RWPE1 (cell line): ENCODE data around the gene CKAP2L.

Source experiments
- CTCF ChIA-PET: fragments of 350-600 bp; sonication (Branson Sonifier 250); formaldehyde crosslinking; extraction: SDS; loops from one replicate; lab custom pipeline; 2021; lab: Yijun Ruan, JAX
- POLR2A ChIA-PET: fragments of 400-600 bp; formaldehyde crosslinking; extraction: SDS; loops from one replicate; lab custom pipeline; 2020; ENCODE audit warnings: antibody characterized with exemption; ENCODE audit not compliant: low non-redundant PET; lab: Yijun Ruan, JAX
- DNase-seq: peaks from one replicate; pipeline ENCODE4 v3.0.0; 2012; ENCODE audit warnings: low spot score
- H3K27ac ChIP-seq: fragments of 450-650 bp; 2 replicates; pipeline ENCODE4 v1.5.1; 2017
- TF ChIP-seq, protein P1 (sequence below): fragments of 450-650 bp; conservative IDR thresholded peaks from 2 replicates; pipeline ENCODE4 v1.5.1; 2017; ENCODE audit warnings: low read depth, mild to moderate bottlenecking

CKAP2L gene

DNA sequence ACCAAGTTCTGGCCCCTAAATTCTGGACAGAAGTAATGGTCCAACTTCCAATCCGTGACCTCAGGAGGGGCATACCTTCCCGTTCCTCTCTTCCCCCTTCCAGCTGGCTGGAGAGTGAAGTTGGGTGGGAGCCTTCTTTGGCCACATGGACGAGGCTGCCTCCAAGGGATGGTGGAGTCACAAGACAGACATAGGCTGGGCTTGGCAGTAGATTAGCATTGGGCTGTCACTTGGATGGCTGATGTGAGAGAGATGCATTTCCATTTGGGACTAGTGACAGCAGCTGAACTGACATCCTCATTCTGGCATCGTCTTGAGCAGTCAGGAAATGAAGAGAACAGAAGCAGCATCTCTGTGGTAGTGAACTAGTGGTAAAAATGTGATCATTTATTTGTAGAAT is 31.0 kb downstream of the CKAP2L start:
- TF ChIP-seq, protein P1, sequence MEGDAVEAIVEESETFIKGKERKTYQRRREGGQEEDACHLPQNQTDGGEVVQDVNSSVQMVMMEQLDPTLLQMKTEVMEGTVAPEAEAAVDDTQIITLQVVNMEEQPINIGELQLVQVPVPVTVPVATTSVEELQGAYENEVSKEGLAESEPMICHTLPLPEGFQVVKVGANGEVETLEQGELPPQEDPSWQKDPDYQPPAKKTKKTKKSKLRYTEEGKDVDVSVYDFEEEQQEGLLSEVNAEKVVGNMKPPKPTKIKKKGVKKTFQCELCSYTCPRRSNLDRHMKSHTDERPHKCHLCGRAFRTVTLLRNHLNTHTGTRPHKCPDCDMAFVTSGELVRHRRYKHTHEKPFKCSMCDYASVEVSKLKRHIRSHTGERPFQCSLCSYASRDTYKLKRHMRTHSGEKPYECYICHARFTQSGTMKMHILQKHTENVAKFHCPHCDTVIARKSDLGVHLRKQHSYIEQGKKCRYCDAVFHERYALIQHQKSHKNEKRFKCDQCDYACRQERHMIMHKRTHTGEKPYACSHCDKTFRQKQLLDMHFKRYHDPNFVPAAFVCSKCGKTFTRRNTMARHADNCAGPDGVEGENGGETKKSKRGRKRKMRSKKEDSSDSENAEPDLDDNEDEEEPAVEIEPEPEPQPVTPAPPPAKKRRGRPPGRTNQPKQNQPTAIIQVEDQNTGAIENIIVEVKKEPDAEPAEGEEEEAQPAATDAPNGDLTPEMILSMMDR, result no peak
- ChIA-PET POLR2A (no interaction called here), CTCF (interaction anchor here (0.6 kb wide), 1 partner anchor 18 kb away, joined by 3 read pairs; no protein-coding TSS in a partner anchor)
- no peak overlapping the region for H3K27ac ChIP-seq
- DNase-seq, result no peak

DNA sequence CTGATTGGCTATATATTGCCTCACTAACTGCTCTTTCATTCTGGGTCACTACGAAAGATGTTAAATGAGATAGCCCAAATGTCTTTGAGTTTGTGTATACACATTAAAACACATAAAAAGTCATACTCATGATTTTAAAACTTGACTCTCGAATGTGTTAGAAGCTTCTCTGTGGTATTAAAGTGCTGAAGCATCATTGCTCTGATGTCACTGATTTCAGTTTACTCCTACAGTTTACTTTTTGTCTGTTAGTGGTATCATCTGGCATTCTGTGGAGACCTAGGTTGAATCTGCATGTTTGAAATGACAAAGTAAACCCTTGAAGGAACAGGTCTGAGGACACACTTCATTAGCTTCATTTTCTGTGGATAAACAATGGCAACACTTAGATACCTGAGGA is 32.9 kb downstream of the CKAP2L start:
- no peak for DNase-seq
- TF ChIP-seq, protein P1, result no peak
- ChIA-PET POLR2A (no interaction called here), CTCF (interaction anchor here (0.7 kb wide), 1 partner anchor 140 kb away, joined by 5 read pairs; no protein-coding TSS in a partner anchor)
- H3K27ac ChIP-seq, result no peak overlapping the region

DNA sequence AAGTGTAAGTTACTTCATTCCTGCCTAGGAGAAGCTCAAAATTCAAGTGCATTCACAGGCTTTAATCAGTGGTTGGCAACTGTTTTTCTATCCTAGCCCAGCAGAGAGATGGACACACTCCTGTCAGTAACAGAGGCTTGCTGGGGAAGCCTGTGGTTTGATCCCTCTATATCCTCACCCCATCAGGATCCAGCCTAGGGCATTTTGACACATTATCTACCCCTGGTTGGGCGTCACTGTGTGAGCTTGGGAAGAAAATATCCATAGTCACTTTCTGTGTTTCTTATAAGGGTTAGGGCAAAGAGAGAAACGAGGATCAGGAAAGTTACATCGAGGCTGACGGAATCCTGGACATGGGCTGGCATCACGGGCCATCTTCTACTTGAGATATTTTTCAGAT is 33.6 kb downstream of the CKAP2L start:
- DNase-seq, result no peak

DNA sequence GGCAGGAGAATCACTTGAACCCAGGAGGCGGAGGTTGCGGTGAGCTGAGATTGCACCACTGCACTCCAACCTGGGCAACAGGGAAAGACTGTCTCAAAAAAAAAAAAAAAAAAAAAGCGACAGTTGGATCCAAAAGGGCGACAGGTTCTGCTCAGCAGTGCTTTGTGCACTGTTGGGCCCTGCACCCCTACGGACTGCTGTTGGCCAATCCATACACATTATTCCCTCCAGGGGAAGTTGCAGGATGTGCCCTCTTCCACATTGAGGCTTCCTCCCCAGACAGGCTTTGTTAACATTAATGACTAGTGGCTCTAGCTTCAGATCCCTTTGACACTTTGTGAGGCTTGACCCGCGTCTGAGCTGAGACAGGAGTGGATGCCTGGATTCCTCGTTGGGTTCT is 34.2 kb downstream of the CKAP2L start:
- TF ChIP-seq, protein P1, result no peak
- no peak for DNase-seq
- POLR2A ChIA-PET, result no interaction called here
- no peak overlapping the region for H3K27ac ChIP-seq
- CTCF ChIA-PET, result interaction anchor here (0.8 kb wide), 1 partner anchor 103 kb away, joined by 3 read pairs; no protein-coding TSS in a partner anchor

More for the DNA sequence above, 33.6 kb downstream of the CKAP2L start:
- H3K27ac ChIP-seq, result no peak overlapping the region
- TF ChIP-seq, protein P1, result no peak
- ChIA-PET POLR2A (no interaction called here), CTCF (interaction anchor here (0.8 kb wide), 1 partner anchor 104 kb away, joined by 3 read pairs; no protein-coding TSS in a partner anchor)

DNA sequence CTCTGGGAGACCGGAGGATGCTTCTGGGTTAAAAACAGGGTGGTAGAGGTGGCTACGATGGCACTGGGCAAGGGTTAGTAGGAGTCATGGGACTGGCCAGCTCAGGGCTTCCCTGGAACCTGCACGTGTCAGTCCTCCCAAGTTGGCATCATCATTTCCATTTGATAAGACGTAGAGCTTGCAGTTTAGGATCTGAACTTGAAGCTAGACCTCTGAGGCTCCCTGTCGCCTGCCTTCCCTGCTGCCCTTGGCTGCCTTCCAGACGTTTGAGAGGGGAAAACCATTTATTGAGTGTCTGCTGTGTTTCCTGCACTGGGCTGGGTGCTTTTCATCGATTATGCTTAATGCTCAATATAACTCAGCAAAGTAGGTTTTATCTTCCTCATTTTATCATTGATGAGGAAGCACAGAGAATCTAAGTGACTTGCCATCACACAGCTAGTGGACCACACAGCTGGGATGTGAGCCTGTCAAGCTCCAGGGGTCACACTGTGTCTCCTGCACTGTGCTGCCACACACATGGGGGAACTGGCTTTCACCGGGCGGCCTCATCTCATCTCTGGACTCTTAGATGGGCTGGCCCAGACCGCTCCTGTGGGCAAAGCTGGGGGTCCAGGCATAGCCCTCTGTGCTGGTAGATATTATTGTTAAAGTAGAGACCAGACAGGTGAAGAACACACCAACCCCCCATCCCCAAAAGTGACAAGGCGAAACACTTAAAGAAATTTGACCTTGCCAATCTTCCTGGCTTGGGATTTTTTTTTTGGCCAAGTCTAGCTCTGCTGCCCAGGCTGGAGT is 35.8 kb downstream of the CKAP2L start:
- H3K27ac ChIP-seq, result no peak overlapping the region
- DNase-seq, result no peak
- ChIA-PET CTCF (interaction anchor here (0.6 to 2.9 kb wide), 4 partner anchors 20 to 248 kb away, joined by 3 to 25 read pairs (median 4); no protein-coding TSS in a partner anchor), POLR2A (no interaction called here)
- TF ChIP-seq, protein P1, result no peak

DNA sequence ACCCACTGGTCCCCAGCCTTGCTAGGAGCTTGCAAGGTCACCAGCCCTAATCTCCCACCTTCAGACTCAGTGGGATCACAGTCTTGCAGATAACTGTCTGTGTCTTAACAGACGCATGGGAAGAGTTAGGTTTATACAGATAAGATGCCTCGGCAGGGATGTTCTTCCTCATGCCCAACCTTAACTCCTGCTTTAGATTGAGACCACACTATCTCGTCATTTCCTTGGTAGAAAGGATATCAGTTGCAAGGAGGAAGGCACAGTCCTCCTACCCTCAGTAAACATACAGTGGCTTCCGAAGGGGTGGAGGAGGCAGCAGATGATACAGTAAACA is 36.4 kb downstream of the CKAP2L start:
- no peak for DNase-seq

More for the DNA sequence above, 36.4 kb downstream of the CKAP2L start:
- ChIA-PET CTCF (interaction anchor here (0.6 to 5.0 kb wide), 7 partner anchors 8 to 180 kb away, joined by 4 to 54 read pairs (median 7); no protein-coding TSS in a partner anchor), POLR2A (no interaction called here)
- TF ChIP-seq, protein P1, result no peak
- no peak overlapping the region for H3K27ac ChIP-seq
